ENCODE data around the gene SCD5.

SCD5 gene

DNA sequence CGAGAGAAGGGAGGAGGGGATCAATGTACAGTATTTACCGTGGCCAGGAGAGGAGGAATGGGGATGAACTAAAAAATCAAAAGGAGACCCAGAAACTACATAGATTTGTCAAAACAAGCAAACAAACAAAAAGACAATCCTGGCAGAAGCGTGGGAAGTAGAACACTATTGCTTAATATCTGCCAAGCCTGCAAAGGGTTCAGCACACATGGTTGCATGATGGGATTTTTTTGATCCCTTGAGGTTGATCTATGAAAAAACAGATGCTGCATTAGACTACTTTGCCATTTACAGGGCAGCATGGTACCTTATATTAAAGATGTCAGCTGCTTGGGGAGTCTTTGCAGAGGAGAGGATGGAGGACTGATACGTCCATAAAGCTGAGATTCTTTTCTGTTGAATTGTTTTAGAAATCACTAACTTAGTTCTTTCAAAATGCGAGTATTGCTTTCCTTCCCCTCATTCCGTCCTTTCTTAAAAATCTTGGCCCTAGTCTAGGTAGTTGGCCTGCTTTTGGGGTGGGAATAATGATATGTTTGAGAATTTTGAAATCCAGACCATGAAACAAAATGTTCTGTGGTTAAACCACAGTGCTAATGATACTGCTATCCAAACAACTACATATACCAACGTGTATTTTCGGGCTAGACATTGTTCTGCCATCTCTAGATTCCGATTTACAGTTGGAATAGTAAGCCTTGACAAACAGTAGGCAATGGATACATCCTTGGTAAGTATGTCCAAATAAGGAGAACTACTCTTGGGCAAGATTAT lies 197.2 kb downstream of the SCD5 start:
- H3K4me3 ChIP-seq (ENCODE audit: low read depth in 1 of 2, low read length in 1 of 2) = no peak overlapping the region
- H3K9me3 ChIP-seq = no peaks in the 10 kb centered on the region
- no peaks in the 10 kb centered on the region for H3K4me1 ChIP-seq (ENCODE audit: control insufficient read depth in 1 of 2, insufficient read depth in 1 of 2, low read depth in 1 of 2, low read length in 1 of 2)
- no peaks in the 10 kb centered on the region for H3K36me3 ChIP-seq
- TF ChIP-seq, protein P1, sequence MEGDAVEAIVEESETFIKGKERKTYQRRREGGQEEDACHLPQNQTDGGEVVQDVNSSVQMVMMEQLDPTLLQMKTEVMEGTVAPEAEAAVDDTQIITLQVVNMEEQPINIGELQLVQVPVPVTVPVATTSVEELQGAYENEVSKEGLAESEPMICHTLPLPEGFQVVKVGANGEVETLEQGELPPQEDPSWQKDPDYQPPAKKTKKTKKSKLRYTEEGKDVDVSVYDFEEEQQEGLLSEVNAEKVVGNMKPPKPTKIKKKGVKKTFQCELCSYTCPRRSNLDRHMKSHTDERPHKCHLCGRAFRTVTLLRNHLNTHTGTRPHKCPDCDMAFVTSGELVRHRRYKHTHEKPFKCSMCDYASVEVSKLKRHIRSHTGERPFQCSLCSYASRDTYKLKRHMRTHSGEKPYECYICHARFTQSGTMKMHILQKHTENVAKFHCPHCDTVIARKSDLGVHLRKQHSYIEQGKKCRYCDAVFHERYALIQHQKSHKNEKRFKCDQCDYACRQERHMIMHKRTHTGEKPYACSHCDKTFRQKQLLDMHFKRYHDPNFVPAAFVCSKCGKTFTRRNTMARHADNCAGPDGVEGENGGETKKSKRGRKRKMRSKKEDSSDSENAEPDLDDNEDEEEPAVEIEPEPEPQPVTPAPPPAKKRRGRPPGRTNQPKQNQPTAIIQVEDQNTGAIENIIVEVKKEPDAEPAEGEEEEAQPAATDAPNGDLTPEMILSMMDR (IDR thresholded peaks at IDR 0.05) = no peak
- no peaks in the 10 kb centered on the region for H3K27me3 ChIP-seq
- H3K27ac ChIP-seq = no peak overlapping the region

GRCh38 chr4:82599336-82599735 lies 199.3 kb downstream of the SCD5 start:
- Histone ChIP-seq H3K4me1 (ENCODE audit: control insufficient read depth in 1 of 2, insufficient read depth in 1 of 2, low read depth in 1 of 2, low read length in 1 of 2) (no peaks in the 10 kb centered on the region), H3K9me3 (no peaks in the 10 kb centered on the region)
- TF ChIP-seq, protein P1 (IDR thresholded peaks at IDR 0.05) = no peak

GRCh38 chr4:82594456-82594855 lies 204.1 kb downstream of the SCD5 start:
- Histone ChIP-seq H3K27ac (no peak overlapping the region), H3K27me3 (peaks cover 6% of the 10 kb centered on the region), H3K4me3 (ENCODE audit: low read depth in 1 of 2, low read length in 1 of 2) (no peak overlapping the region), H3K36me3 (no peaks in the 10 kb centered on the region), H3K9me3 (no peaks in the 10 kb centered on the region), H3K4me1 (ENCODE audit: control insufficient read depth in 1 of 2, insufficient read depth in 1 of 2, low read depth in 1 of 2, low read length in 1 of 2) (no peaks in the 10 kb centered on the region)
- TF ChIP-seq, protein P1 (IDR thresholded peaks at IDR 0.05) = no peak

More at GRCh38 chr4:82599336-82599735, 199.3 kb downstream of the SCD5 start:
- Histone ChIP-seq H3K4me3 (ENCODE audit: low read depth in 1 of 2, low read length in 1 of 2) (no peak overlapping the region), H3K36me3 (no peaks in the 10 kb centered on the region), H3K27me3 (no peaks in the 10 kb centered on the region), H3K27ac (no peak overlapping the region)

GRCh38 chr4:82593411-82593810 lies 205.2 kb downstream of the SCD5 start:
- Histone ChIP-seq H3K36me3 (no peaks in the 10 kb centered on the region), H3K27ac (no peak overlapping the region), H3K9me3 (no peaks in the 10 kb centered on the region), H3K4me1 (ENCODE audit: control insufficient read depth in 1 of 2, insufficient read depth in 1 of 2, low read depth in 1 of 2, low read length in 1 of 2) (no peaks in the 10 kb centered on the region), H3K4me3 (ENCODE audit: low read depth in 1 of 2, low read length in 1 of 2) (no peak overlapping the region), H3K27me3 (peaks cover 6% of the 10 kb centered on the region)
- TF ChIP-seq, protein P1 (IDR thresholded peaks at IDR 0.05) = no peak

- no peak overlapping the region for H3K27ac ChIP-seq
- H3K4me3 ChIP-seq (ENCODE audit: low read depth in 1 of 2, low read length in 1 of 2) = no peak overlapping the region
- TF ChIP-seq, protein P1 (IDR thresholded peaks at IDR 0.05) = no peak
- H3K27me3 ChIP-seq = peaks cover 6% of the 10 kb centered on the region
- no peaks in the 10 kb centered on the region for H3K4me1 ChIP-seq (ENCODE audit: control insufficient read depth in 1 of 2, insufficient read depth in 1 of 2, low read depth in 1 of 2, low read length in 1 of 2)
- no peaks in the 10 kb centered on the region for H3K36me3 ChIP-seq
- no peaks in the 10 kb centered on the region for H3K9me3 ChIP-seq
Measured at GRCh38 chr4:82592639-82593038, 206.0 kb downstream of the SCD5 start.
